HG03575 (cell line): ENCODE data around the gene CCDC157.
"Not testable (repeated sequence)": the region's sequence is repeated elsewhere in the genome, so short reads cannot be mapped to it uniquely, and the experiment has no call there.

ENCODE experiments used
- ATAC-seq: cut with Tn5 transposase; IDR thresholded peaks from one replicate; pipeline ENCODE4 v1.9.1; 2021; ENCODE audit not compliant: unreplicated experiment, insufficient number of reproducible peaks, low FRiP score; ENCODE audit errors: extremely low read depth

The CCDC157 gene

DNA sequence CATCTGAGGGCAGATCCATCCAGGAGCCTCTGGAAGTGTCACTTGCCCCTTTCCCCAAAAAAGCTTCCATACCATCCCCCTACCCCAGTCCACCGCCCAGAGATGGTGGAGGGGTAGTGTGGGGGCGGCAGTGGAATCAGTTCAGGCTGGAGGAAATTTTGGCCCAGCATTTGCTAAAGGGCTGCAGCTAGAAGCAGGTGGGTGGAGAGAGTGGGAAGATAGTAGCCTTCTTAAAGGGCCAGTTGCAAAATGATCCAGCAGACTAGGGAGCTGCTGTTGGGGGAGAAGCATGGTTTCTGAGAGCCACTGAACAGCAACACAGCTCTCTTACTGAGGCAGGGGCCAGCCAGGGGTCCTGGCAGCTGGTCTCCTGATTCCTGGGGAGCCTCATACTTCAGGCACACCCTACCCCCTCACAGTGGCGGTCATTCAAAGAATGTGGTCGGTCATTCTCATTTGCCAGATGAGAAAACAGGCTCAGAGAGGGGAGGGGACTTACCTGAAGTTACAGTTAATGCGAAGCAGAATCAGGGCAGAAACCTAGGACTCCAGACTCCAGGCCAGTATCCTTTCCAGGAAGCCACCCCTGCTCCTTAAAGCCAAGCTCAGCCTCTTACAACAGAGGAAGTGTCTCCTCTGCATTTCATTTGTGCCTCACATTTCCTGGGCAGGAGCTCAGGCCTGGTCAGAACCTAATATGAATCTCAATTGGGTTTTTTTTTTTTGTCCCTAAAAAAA is 45.4 kb downstream of the CCDC157 start:
- ATAC-seq: no peak

DNA sequence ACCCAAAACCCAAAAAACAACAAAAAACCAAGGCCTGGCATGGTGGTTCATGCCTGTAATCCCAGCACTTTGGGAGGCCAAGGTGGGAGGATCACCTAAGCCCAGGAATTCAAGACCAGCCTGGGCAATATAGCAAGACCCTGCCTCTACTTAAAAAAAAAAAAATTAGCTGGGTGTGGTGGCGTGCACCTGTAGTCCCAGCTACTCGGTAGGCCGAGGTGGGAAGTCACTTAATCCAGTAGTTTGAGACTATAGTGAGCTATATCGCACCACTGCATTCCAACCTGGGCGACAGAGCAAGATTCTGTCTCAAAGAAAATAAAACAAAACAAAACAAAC is 45.9 kb downstream of the CCDC157 start:
- ATAC-seq: not testable (repeated sequence)

DNA sequence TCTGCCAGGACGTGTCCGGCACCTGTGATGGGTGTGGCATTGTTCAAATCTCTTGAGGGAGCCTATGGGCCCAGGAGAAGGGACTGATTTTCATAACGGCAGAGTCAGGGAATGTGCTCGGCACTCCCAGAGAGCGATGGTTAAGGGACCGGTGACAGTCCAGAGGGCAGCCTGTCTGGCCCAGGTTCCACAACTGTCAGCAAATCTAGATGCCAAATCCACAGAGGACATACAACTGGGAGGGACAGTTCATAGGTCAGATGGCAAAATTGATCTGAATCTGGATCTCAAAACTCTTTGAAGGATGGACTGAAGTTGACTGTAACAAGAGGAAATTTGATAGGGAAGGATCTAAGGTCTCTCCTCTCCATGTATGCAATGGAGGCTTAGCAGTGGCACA is 47.5 kb downstream of the CCDC157 start:
- ATAC-seq: no peak

GRCh38 chr22:30405731-30406130 is 48.9 kb downstream of the CCDC157 start:
- no peak for ATAC-seq

DNA sequence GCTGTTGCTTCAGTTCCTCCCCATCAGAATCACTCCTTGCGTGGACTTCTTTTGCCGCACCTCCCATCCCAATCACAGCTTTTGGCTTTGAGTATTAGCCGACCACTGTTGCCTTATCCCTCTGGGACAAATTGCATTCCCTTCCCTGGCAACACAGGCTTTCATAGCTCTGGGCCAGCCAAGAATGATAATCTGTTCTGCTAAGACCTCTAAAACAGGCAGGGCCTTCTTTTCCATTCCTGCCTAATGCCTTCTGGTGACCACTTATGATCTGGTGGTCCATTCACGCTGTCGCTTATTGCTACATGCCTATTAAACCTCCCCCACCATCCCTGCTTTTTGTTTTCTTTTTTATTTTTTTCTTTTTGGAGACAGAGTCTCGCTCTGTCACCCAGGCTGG is 49.6 kb downstream of the CCDC157 start:
- ATAC-seq: no peak

GRCh38 chr22:30408388-30409102 is 51.7 kb downstream of the CCDC157 start:
- ATAC-seq: no peak

DNA sequence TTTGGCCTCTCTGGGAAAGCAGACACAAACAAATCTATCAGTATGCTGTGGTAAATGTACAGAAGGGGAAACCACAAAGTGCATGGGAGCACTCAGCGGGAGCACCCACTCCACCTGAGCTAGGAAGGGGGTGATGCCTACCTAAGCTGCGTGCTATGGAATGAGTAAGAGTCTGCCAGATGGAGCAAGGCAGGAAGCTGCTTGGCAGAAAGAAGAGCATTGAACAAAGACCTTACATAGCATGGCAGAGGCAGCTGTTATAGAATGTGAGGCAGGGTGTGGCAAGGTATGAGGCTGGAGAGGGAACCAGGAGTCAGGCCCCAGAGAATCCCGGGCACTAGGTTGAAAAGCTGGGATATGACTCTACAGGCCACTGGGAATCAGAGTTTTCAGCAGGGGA is 55.0 kb downstream of the CCDC157 start:
- no peak for ATAC-seq

DNA sequence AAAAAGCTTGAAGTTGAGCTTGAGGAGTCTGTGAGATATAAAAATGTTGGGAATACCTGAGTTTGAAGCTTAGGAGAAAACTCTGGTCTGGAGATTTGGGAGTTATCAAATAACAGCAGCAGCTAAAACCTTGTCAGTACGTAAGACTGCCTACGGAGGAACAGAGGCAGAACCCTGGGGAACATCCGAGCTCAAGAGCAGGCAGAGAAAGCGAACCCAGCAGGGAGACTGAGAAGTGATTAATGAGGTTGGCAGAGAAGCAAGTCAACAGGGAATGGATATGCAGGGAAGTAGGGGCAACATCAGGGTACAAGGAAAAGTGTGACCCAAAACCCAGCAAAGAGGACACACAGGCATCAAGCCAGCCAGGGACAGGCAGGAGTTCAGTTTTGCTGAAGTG is 56.2 kb downstream of the CCDC157 start:
- no peak for ATAC-seq

GRCh38 chr22:30413745-30414524 is 57.1 kb downstream of the CCDC157 start:
- ATAC-seq: no peak

DNA sequence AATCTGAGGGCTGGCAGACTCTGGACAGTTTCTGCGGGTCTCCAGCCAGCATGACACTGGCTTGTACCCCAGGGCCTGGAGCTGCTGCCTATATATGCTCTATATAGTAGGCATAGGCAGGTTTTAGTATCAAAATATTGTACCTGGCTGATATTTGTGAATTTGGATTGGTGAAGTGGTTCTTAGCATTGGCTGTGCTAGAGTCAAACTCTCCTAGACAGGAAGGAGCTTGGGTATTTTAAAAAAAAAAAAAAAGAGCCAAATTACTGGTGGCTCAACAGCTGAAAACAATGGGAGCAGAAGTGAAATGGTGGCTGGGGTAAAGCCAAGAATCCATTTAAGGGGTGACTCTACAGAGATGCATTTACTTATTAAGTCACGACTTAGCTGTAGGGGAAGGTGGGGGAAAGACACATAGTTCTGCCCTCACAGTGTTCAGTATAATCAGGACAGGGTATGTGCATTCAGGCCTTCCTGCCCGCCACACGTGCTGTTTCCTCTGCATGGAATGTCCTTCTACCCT is 57.8 kb downstream of the CCDC157 start:
- no peak for ATAC-seq

GRCh38 chr22:30416403-30416802 is 59.6 kb downstream of the CCDC157 start:
- no peak for ATAC-seq

- no peak for ATAC-seq
Measured at GRCh38 chr22:30416837-30417236, 60.0 kb downstream of the CCDC157 start.

GRCh38 chr22:30420347-30421125 is 63.7 kb downstream of the CCDC157 start:
- no peak for ATAC-seq

DNA sequence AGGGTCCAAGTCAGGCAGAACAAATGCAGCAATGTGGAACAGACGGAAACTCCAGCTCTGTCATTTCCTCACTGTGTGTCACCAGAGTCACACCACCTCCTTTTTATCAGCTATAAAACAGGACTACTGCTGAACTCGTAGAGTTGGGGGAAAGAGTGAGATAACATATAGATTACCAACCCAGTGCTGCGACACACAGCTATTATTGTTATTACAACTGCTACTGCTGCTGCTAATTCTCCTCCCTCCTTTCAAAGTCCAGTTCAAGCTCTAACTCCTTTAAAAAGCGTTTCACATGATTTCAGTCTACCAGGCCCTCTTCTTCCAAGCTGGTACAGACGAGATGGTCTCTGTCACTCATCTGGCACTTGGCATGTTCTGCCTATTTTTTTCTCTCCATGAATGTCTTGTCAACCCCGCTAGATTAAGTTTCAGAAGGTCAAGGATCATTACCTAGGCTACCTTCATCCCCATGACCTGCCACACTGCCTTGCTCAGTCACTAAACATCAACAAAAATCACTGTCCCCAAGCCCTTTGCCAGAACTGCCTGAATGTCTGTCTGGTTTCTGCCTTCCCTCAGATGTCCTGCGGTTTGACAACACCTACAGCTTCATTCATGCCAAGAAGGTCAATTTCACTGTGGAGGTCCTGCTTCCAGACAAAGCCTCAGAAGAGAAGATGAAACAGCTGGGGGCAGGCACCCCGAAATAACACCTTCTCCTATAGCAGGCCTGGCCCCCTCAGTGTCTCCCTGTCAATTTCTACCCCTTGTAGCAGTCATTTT is 65.1 kb downstream of the CCDC157 start:
- ATAC-seq: no peak

DNA sequence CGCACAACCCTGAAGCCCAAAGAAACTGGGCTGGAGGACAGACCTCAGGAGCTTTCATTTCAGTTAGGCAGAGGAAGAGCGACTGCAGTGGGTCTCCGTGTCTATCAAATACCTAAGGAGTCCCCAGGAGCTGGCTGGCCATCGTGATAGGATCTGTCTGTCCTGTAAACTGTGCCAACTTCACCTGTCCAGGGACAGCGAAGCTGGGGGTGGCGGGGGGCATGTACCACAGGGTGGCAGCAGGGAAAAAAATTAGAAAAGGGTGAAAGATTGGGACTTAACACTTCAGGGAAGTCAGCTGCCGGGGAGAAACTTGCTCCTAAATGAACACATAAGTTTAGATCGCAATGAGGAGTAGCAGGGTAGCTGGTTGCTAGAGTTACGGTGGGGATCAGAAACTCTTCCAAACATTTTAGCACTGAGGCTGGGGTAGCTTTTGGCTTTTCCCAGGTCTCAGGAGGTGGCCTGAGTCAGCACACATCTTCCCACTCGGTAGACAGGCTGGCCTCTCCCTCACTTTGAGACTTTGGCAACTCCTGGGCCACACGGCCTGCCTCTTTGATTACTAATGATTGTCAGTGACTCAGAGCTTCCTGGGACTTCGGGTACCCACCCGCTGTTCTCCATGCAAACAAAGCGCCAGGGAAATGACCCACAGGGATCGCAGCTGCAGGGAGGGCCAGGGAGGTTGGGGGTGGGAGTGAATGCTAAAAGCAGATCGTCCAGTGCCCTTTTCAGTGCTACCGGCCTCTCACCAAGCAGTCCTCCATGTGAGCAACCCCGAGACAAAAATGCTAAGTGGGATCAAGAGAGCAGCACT is 65.9 kb downstream of the CCDC157 start:
- no peak for ATAC-seq

GRCh38 chr22:30423301-30423958 is 66.6 kb downstream of the CCDC157 start:
- ATAC-seq: no peak

DNA sequence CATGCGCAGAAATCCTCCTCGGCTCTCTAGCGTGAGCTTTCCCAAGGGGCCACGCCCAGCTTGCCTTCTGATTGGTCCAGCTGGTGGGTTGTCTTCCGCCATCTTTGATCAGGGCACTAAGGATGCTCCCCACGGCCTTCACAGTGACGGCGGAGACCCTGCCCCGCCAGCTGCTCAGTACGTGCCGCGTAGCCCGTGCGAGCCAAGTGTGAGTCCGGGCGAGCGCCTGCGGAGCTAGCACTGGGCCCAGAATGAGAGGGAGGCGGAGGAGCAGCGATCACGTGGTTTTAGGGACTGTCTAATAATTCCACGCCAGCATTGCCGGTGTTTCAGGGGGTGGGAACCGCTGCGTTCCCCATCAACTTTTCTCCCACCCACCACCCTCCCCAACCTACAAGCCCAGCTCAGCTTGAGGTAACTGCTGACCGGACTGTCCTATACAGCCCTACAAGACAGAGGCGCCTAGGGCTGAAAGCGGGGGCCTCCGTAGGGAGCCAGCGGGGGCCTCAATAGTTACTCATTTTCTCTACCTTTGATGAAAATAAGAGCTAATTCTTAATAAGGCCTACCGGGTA is 67.2 kb downstream of the CCDC157 start:
- ATAC-seq: peak; percentile 74
